Progenitor cell of endocrine pancreas (in vitro differentiated cells): ENCODE results near the gene PTK7. TPM values are rescaled to one million over a fixed set of nuclear protein-coding genes. Genes with fewer than 3 reads are reported as not detected.

Experiments used
- DNase-seq: peaks from one replicate; pipeline ENCODE4 v3.0.0; 2021; ENCODE audit warnings: low spot score; ENCODE audit not compliant: unreplicated experiment
- H3K27ac Mint-ChIP-seq: 2 replicates; pipeline ENCODE4 v1.8.0; 2021; ENCODE audit warnings: mild to moderate bottlenecking, moderate library complexity, mixed read lengths
- H3K27me3 Mint-ChIP-seq: 2 replicates; pipeline ENCODE4 v1.8.0; 2021; ENCODE audit warnings: mixed read lengths
- H3K36me3 Mint-ChIP-seq: 2 replicates; pipeline ENCODE4 v1.8.0; 2022; ENCODE audit warnings: mixed read lengths; ENCODE audit not compliant: insufficient read depth
- H3K4me1 Mint-ChIP-seq: 2 replicates; pipeline ENCODE4 v1.8.0; 2021; ENCODE audit warnings: low read depth, mixed read lengths
- H3K4me3 Mint-ChIP-seq: 2 replicates; pipeline ENCODE4 v1.8.0; 2021; ENCODE audit warnings: low read depth, mild to moderate bottlenecking, moderate library complexity, mixed read lengths
- H3K9me3 Mint-ChIP-seq: 2 replicates; pipeline ENCODE4 v1.8.0; 2021; ENCODE audit warnings: low read depth, mixed read lengths
- CTCF ChIP-seq: fragments of 200-600 bp; sonication (generic); IDR thresholded peaks from one replicate; pipeline ENCODE4 v1.5.0; 2021; ENCODE audit warnings: antibody characterized with exemption, mild to moderate bottlenecking; ENCODE audit not compliant: unreplicated experiment
- total RNA-seq: library from RNA; stranded (reverse); gene quantifications from 2 replicates; pipeline ENCODE4 v1.2.1, GENCODE V29; 2021

Gene PTK7
- total RNA-seq, 1 donor from 2014 or later, result 141 TPM

GRCh38 chr6:43119482-43119881 lies 43.4 kb downstream of the PTK7 start:
- Mint-ChIP-seq H3K27me3 (no peaks in the 10 kb centered on the region), H3K4me3 (no peak overlapping the region), H3K27ac (no peak overlapping the region), H3K36me3 (peaks cover 3% of the 10 kb centered on the region), H3K9me3 (no peaks in the 10 kb centered on the region), H3K4me1 (peaks cover 9% of the 10 kb centered on the region)
- no peak for DNase-seq
- TF ChIP-seq CTCF, result no peak

GRCh38 chr6:43120101-43120763 lies 44.1 kb downstream of the PTK7 start:
- DNase-seq, result no peak
- H3K27ac Mint-ChIP-seq, result no peak overlapping the region
- peaks cover 3% of the 10 kb centered on the region for H3K36me3 Mint-ChIP-seq
- no peak for TF ChIP-seq CTCF
- H3K4me1 Mint-ChIP-seq, result peaks cover 7% of the 10 kb centered on the region
- no peaks in the 10 kb centered on the region for H3K27me3 Mint-ChIP-seq
- no peaks in the 10 kb centered on the region for H3K9me3 Mint-ChIP-seq
- no peak overlapping the region for H3K4me3 Mint-ChIP-seq

- DNase-seq, result no peak
- peaks cover 3% of the 10 kb centered on the region for H3K36me3 Mint-ChIP-seq
- H3K27ac Mint-ChIP-seq, result peak overlapping the region; percentile 29
- H3K4me3 Mint-ChIP-seq, result no peak overlapping the region
- peaks cover 4% of the 10 kb centered on the region for H3K4me1 Mint-ChIP-seq
- H3K9me3 Mint-ChIP-seq, result no peaks in the 10 kb centered on the region
- H3K27me3 Mint-ChIP-seq, result no peaks in the 10 kb centered on the region
- TF ChIP-seq CTCF, result no peak
Measured at GRCh38 chr6:43120944-43121913, 45.1 kb downstream of the PTK7 start.

- no peaks in the 10 kb centered on the region for H3K9me3 Mint-ChIP-seq
Measured at GRCh38 chr6:43122146-43122545, 46.0 kb downstream of the PTK7 start.

More at GRCh38 chr6:43122146-43122545, 46.0 kb downstream of the PTK7 start:
- Mint-ChIP-seq H3K27ac (no peak overlapping the region), H3K27me3 (no peaks in the 10 kb centered on the region), H3K36me3 (peaks cover under 1% of the 10 kb centered on the region), H3K4me1 (peaks cover 4% of the 10 kb centered on the region), H3K4me3 (no peak overlapping the region)
- no peak for DNase-seq
- TF ChIP-seq CTCF, result no peak
